Neural cell (in vitro differentiated cells): Measurements from ENCODE around the gene S100PBP. TPM values are rescaled to one million over a fixed set of nuclear protein-coding genes. Genes with fewer than 3 reads are reported as not detected.

Experiments used
- H2AFZ ChIP-seq: fragments of 200-600, 300-800 bp; sonication (generic), shearing (Covaris generic); 2 replicates; pipeline ENCODE4 v1.6.0; 2014; ENCODE audit warnings: low read depth, mild to moderate bottlenecking, antibody characterized with exemption, low read length, moderate library complexity
- H3F3A ChIP-seq: fragments of 200-600 bp; shearing (Covaris generic); 2 replicates; pipeline ENCODE4 v1.6.1; 2016; ENCODE audit warnings: mild to moderate bottlenecking, moderate library complexity, mixed read lengths, antibody characterized with exemption, low read length; ENCODE audit not compliant: insufficient read depth, poor library complexity, severe bottlenecking
- H3K27ac ChIP-seq: fragments of 200-600, 300-800 bp; sonication (generic), shearing (Covaris generic); 2 replicates; pipeline ENCODE4 v1.5.1; 2014; ENCODE audit warnings: mild to moderate bottlenecking, low read length, moderate library complexity
- H3K27me3 ChIP-seq: fragments of 300-800, 200-600 bp; sonication (generic), shearing (Covaris generic); 2 replicates; pipeline ENCODE4 v1.6.0; 2014; ENCODE audit warnings: mild to moderate bottlenecking, low read depth, low read length, moderate library complexity; ENCODE audit not compliant: insufficient read depth
- H3K36me3 ChIP-seq: fragments of 300-800, 200-600 bp; sonication (generic), shearing (Covaris generic); 2 replicates; pipeline ENCODE4 v1.5.1; 2014; ENCODE audit warnings: mild to moderate bottlenecking, antibody characterized with exemption, low read length, moderate library complexity; ENCODE audit not compliant: insufficient read depth
- H3K4me2 ChIP-seq: fragments of 300-800, 200-600 bp; sonication (generic), shearing (Covaris generic); 2 replicates; pipeline ENCODE4 v1.6.0; 2014; ENCODE audit warnings: mild to moderate bottlenecking, low read length
- H3K4me3 ChIP-seq: fragments of 300-800, 200-600 bp; sonication (generic), shearing (Covaris generic); 2 replicates; pipeline ENCODE4 v1.5.1; 2014; ENCODE audit warnings: mild to moderate bottlenecking, low read length, moderate library complexity
- H3K79me2 ChIP-seq: fragments of 200-600 bp; shearing (Covaris generic); replicated peaks from 2 replicates; pipeline ENCODE4 v1.6.0; 2014; ENCODE audit warnings: mild to moderate bottlenecking, low read length, moderate library complexity; ENCODE audit not compliant: insufficient read depth
- H3K9ac ChIP-seq: fragments of 300-800, 200-600 bp; sonication (generic), shearing (Covaris generic); 2 replicates; pipeline ENCODE4 v1.6.1; 2016; ENCODE audit warnings: mild to moderate bottlenecking, low read length, mixed read lengths
- H3K9me2 ChIP-seq: fragments of 200-600 bp; shearing (Covaris generic); 2 replicates; pipeline ENCODE4 v1.6.1; 2016; ENCODE audit warnings: mild to moderate bottlenecking, low read length, mixed read lengths; ENCODE audit not compliant: insufficient read depth
- H3K9me3 ChIP-seq: fragments of 200-600, 300-800 bp; sonication (generic), shearing (Covaris generic); 2 replicates; pipeline ENCODE4 v1.6.1; 2016; ENCODE audit warnings: mild to moderate bottlenecking, mixed run types, low read length, moderate library complexity, mixed read lengths
- H4K20me1 ChIP-seq: fragments of 200-600 bp; shearing (Covaris generic); 2 replicates; pipeline ENCODE4 v1.6.1; 2016; ENCODE audit warnings: mild to moderate bottlenecking, mixed run types; ENCODE audit not compliant: insufficient read depth
- CTCF ChIP-seq: fragments of 450-650 bp; IDR thresholded peaks from 2 replicates; pipeline ENCODE4 v1.5.1; 2014; ENCODE audit warnings: antibody characterized with exemption, mild to moderate bottlenecking, moderate library complexity; ENCODE audit not compliant: poor library complexity, severe bottlenecking
- EP300 ChIP-seq: fragments of 450-650 bp; conservative IDR thresholded peaks from 2 replicates; pipeline ENCODE4 v1.6.1; 2014; ENCODE audit warnings: antibody characterized with exemption, mild to moderate bottlenecking, moderate library complexity; ENCODE audit not compliant: poor library complexity, severe bottlenecking
- EZH2 ChIP-seq: fragments of 200-600, 300-800 bp; shearing (Covaris generic), sonication (generic); IDR thresholded peaks from 2 replicates; pipeline ENCODE4 v1.6.1; 2014; ENCODE audit warnings: antibody characterized with exemption, low read length, borderline replicate concordance, mild to moderate bottlenecking; ENCODE audit not compliant: insufficient read depth, poor library complexity, severe bottlenecking
- MXI1 ChIP-seq: fragments of 450-650 bp; conservative IDR thresholded peaks from 2 replicates; pipeline ENCODE4 v1.6.1; 2014; ENCODE audit warnings: antibody characterized with exemption, mild to moderate bottlenecking; ENCODE audit not compliant: poor library complexity, severe bottlenecking
- POLR2AphosphoS5 ChIP-seq: IDR thresholded peaks from 2 replicates; pipeline ENCODE4 v1.6.1; 2012
- RAD21 ChIP-seq: fragments of 450-650 bp; conservative IDR thresholded peaks from 2 replicates; pipeline ENCODE4 v1.6.1; 2014; ENCODE audit warnings: antibody characterized with exemption, mild to moderate bottlenecking, moderate library complexity
- REST ChIP-seq: IDR thresholded peaks from 2 replicates; pipeline ENCODE4 v1.6.1; 2012; ENCODE audit warnings: borderline replicate concordance
- SMC3 ChIP-seq: fragments of 450-650 bp; conservative IDR thresholded peaks from 2 replicates; pipeline ENCODE4 v1.6.1; 2014; ENCODE audit warnings: antibody characterized with exemption, mild to moderate bottlenecking, moderate library complexity; ENCODE audit not compliant: poor library complexity
- TAF1 ChIP-seq: IDR thresholded peaks from 2 replicates; pipeline ENCODE4 v1.6.1; 2012; ENCODE audit warnings: low read depth
- polyA plus RNA-seq: library from polyadenylated mRNA; depleted of rRNA; stranded (reverse); fragments of >200 nt; gene quantifications from 2 replicates; pipeline ENCODE4 v1.2.3, GENCODE V29; 2014

S100PBP gene
- polyA plus RNA-seq, 1 donor from 2014 or later = 77.0 TPM

- Histone ChIP-seq H2AFZ (no peak overlapping the region), H3K9me2 (no peaks in the 10 kb centered on the region), H3F3A (no peaks in the 10 kb centered on the region), H3K27me3 (no peaks in the 10 kb centered on the region), H3K9ac (no peak overlapping the region), H3K27ac (no peak overlapping the region), H3K79me2 (peaks cover 19% of the 10 kb centered on the region), H3K4me3 (no peak overlapping the region), H3K9me3 (no peaks in the 10 kb centered on the region), H3K36me3 (peaks cover 6% of the 10 kb centered on the region), H4K20me1 (no peaks in the 10 kb centered on the region), H3K4me2 (no peak overlapping the region)
- no peak for TF ChIP-seq EP300
- no peak for TF ChIP-seq CTCF
- no peak for TF ChIP-seq SMC3
- TF ChIP-seq TAF1 = no peak
- TF ChIP-seq RAD21 = no peak
- no peak for TF ChIP-seq REST
- no peak for TF ChIP-seq POLR2AphosphoS5
- no peak for TF ChIP-seq MXI1
- no peak for TF ChIP-seq EZH2
Measured at GRCh38 chr1:32811265-32811664, 6.2 kb upstream of the S100PBP start.

- TF ChIP-seq MXI1 = no peak
- no peak for TF ChIP-seq REST
- no peak for TF ChIP-seq TAF1
- no peak for TF ChIP-seq CTCF
- no peak for TF ChIP-seq RAD21
- TF ChIP-seq EP300 = no peak
- TF ChIP-seq EZH2 = no peak
- no peak for TF ChIP-seq POLR2AphosphoS5
- no peak for TF ChIP-seq SMC3
- H3K79me2 ChIP-seq = peaks cover 25% of the 10 kb centered on the region
- no peaks in the 10 kb centered on the region for H4K20me1 ChIP-seq
- H2AFZ ChIP-seq = no peak overlapping the region
- no peaks in the 10 kb centered on the region for H3K9me3 ChIP-seq
- no peak overlapping the region for H3K4me3 ChIP-seq
- H3F3A ChIP-seq = no peaks in the 10 kb centered on the region
- no peak overlapping the region for H3K9ac ChIP-seq
- H3K27ac ChIP-seq = no peak overlapping the region
- peaks cover 6% of the 10 kb centered on the region for H3K36me3 ChIP-seq
- H3K27me3 ChIP-seq = no peaks in the 10 kb centered on the region
- H3K4me2 ChIP-seq = no peak overlapping the region
- no peaks in the 10 kb centered on the region for H3K9me2 ChIP-seq
Measured at GRCh38 chr1:32811917-32812316, 5.5 kb upstream of the S100PBP start.
